HG03442 (cell line): ENCODE results near the gene PRR16.
"Not testable (repeated sequence)": the region's sequence is repeated elsewhere in the genome, so short reads cannot be mapped to it uniquely, and the experiment has no call there.

ENCODE experiments used
- ATAC-seq: cut with Tn5 transposase; IDR thresholded peaks from one replicate; pipeline ENCODE4 v1.9.1; 2021; ENCODE audit warnings: mild to moderate bottlenecking, moderate library complexity; ENCODE audit not compliant: unreplicated experiment

PRR16 gene

GRCh38 chr5:120463991-120464626, at the start of gene PRR16:
Gene PRR16, plus strand, starts transcription at chr5:120464300.
- peak; percentile 88 for ATAC-seq

DNA sequence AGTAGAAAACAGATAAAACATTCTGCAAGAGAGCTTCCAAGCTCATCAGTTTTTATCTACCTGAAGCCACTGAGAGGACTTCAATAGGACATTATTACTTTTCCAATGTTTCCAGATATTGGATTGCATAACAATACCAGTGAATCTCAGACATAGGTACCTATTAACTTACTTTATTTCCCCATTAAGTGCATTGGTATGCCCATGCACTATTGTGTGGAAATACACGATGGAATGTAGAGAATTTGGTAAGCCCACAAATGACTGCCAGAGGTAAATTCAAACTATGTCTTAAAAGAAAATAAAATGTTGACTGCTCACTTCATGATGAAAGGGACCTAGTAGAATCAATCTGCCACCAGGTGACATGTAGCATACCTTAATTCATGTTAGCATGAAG, 48.1 kb upstream of the PRR16 start:
- no peak for ATAC-seq

DNA sequence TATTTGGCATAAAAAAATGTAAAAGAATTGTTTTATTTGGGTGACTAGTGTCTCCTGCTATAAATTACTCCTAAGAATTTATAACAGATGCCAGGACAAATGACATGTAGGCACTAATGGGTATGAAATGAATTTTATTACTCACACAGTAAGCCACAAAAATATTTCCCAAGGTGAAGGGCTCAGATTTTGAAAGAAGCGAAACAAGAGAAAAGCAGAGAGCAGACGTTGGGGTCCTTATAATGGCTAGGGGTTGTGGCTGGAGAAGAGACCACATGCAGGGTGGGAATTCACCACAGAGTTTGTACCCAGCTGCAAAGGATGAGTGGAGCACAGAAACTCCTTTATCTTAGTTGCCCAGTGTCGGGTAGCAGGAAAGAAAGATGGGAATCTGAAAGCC, 45.0 kb upstream of the PRR16 start:
- ATAC-seq: no peak

GRCh38 chr5:120426633-120427275, 37.3 kb upstream of the PRR16 start:
- not testable (repeated sequence) for ATAC-seq

DNA sequence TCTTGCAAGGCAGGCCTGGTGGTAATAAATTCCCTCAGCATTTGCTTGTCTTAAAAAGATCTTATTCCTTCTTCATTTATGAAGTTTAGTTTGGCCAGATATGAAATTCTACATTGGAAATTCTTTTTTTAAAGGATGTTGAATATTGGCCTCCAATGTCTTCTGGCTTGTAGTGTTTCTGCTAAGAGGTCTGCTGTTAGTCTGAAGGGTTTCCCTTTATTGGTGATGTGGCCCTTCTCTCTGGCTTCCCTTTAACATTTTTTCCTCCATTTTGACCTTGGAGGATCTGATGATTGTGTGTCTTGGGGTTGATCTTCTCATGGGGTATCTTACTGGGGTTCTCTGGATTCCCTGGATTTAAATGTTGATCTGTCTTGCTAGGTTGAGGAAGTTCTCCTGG, 33.5 kb upstream of the PRR16 start:
- ATAC-seq: no peak

- no peak for ATAC-seq
These were observed 31.2 kb upstream of the PRR16 start for GRCh38 chr5:120432861-120433260.

DNA sequence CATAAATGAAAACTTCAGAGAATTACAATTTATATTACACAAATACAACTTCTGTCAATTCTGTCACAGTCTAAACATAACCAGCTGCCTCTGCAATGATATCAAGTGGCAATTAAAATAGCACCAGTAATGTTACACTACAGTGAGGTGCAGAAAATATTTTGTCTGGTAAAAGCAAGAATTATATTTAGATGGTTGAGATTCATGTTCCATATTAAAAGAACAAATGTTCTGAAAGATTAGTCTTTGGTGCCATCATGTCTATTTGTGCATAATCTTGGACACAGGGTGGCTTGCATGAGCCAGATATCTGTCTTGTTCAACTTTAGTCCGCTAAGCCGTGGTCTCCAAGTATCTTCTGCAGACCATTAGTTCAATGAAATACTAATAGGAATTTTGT, 29.0 kb upstream of the PRR16 start:
- no peak for ATAC-seq

DNA sequence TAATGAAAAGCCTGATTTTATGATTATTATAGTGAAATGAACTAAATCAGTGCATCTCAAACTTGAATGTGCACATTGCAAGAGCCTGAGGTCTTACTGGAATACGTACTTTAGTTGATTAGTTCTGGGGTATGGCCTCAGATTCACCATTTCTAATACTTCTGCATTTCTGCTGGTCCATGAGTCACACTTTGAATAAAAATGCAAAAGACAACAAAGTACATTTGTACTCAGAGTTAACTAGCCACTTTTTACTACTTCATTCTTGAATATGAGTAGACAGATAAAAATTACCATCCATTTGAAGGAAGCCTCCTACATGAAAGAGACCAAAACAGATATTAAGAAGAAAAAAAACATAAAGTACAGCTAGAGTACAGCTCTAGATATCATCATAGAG, 27.1 kb upstream of the PRR16 start:
- ATAC-seq: no peak

DNA sequence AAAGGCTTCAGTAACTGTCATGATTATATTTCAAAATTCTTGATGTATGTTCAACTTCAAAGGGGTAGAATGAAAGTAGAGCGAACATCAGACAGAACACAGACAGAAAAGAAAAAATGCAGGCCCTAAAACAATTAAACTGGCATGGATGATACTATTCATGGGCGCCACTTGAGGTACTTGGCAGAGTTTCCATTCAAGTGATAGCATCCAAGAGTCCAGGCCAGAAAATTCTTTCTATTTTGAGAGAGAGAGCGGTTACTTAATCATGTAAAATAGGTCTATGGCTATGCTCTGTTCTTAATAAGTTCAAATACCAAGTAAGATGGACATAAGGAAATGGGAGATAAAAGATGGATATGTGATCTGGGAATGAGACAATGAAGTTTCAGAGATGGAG, 21.4 kb upstream of the PRR16 start:
- no peak for ATAC-seq

DNA sequence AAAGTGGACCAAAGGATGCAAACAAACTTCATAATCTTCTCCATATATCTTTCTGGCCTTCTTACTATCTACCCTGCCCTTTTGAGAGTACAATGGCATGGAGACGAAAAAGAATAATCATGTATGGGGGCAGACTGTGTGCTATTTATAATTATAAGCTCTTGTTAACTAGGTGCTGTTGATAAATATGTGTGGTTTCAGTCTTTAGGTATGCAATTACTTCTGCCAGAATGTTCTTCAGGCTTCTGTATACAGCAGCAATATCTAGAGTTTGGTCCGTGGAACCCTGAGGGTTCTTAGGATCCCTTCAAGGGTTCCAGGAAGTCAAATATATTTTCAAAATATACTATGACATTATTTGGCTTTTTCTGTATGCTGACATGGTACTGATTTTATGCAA, 20.5 kb upstream of the PRR16 start:
- ATAC-seq: no peak

- no peak for ATAC-seq
These were observed 18.0 kb upstream of the PRR16 start for GRCh38 chr5:120446068-120446492.

DNA sequence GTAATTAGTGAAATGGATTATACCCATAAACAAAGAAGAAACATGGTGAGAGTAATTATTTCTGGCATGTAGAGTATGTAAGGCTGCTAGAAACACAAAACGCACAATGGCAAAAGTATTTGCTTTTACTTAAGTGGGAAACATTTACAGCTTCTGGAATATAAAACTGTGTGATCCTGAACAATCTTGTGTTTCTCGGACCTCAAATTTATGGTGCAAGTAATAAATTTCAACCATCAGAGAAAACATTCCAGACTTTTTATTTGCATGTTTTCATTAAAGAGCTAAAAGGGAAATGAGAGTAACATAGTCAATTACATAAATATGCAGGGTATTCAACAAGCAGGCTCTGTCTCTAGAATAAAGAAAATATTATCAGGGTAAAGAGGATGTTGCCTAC, 17.2 kb upstream of the PRR16 start:
- no peak for ATAC-seq

GRCh38 chr5:120447706-120448239, 16.3 kb upstream of the PRR16 start:
- no peak for ATAC-seq

DNA sequence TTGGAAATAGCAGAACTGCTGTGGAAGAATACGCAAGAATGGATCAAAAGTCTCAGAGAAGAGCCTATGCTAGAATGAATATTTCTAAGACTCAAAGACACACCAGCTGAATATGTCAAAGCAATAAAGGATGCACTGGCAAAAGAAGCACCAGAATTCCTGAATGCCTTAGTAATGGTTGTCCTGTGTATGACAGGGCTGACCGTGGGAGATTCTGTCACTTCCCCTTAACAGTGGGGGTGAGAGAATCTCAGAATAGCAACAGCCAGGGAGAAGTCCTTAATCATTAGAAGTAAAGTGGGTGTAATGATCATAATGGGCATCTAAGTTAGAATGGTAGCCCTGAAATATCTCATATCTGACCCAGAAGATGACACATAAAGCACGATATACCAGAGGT, 14.6 kb upstream of the PRR16 start:
- no peak for ATAC-seq

GRCh38 chr5:120450910-120451309, 13.2 kb upstream of the PRR16 start:
- no peak for ATAC-seq

GRCh38 chr5:120451445-120451844, 12.7 kb upstream of the PRR16 start:
- no peak for ATAC-seq

DNA sequence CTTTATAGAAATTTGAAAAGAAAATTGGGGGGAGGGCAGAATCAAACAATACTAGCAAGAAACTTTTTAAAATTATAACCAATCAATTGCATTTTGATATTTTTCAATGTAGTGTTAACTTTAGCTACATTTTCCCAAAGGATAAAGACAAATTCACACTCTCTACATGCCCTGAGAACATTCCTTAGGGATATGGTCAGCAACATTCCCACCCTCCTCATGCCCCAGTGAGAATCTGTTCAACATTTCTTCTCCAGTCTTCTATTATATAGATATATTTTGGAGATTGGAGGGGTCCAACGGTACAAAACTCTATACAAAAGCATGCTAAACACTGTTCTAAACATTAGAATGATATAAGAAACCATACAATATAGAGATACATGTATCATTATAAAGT, 11.6 kb upstream of the PRR16 start:
- no peak for ATAC-seq

GRCh38 chr5:120454094-120454798, 9.9 kb upstream of the PRR16 start:
- ATAC-seq: no peak

GRCh38 chr5:120456006-120456405, 8.1 kb upstream of the PRR16 start:
- no peak for ATAC-seq

- ATAC-seq: peak; percentile 90
These were observed 6.1 kb upstream of the PRR16 start for GRCh38 chr5:120457839-120458507.

DNA sequence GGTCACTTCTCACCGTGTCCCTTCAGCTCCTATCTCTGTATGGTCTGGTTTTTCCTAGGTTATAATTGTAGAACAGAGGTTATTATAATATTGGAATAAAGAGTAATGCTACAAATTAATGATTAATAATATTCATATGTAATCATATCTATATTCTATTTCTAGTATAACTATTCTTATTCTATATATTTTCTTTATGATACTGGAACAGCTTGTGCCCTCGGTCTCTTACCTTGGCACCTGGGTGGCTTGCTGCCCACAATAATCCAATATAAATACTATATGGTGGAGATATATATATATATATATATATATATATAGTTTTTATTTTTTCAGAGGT, 5.6 kb upstream of the PRR16 start:
- ATAC-seq: not testable (repeated sequence)

GRCh38 chr5:120461251-120461650, 2.8 kb upstream of the PRR16 start:
- no peak for ATAC-seq
